BE2C (cell line): ENCODE data around the gene PTPRD.

Experiments used
- DNase-seq: peaks from one replicate; pipeline ENCODE4 v3.0.0-alpha.2; 2020
- H3K27me3 ChIP-seq: fragments of 250-450 bp; sonication (Bioruptor Pico); 2 replicates; pipeline ENCODE4 v1.5.1; 2020; ENCODE audit warnings: mild to moderate bottlenecking
- H3K36me3 ChIP-seq: fragments of 250-450 bp; sonication (Bioruptor Pico); 2 replicates; pipeline ENCODE4 v1.5.1; 2020; ENCODE audit warnings: mild to moderate bottlenecking
- H3K4me1 ChIP-seq: fragments of 250-450 bp; sonication (Bioruptor Pico); 2 replicates; pipeline ENCODE4 v1.5.1; 2020
- H3K4me3 ChIP-seq: 2 replicates; pipeline ENCODE4 v1.5.1; 2011; ENCODE audit warnings: low read depth, low read length
- H3K9me3 ChIP-seq: fragments of 250-450 bp; sonication (Bioruptor Pico); 2 replicates; pipeline ENCODE4 v1.5.1; 2020
- TF ChIP-seq, protein P1 (sequence below): IDR thresholded peaks from 2 replicates; pipeline ENCODE4 v1.5.1; 2012; ENCODE audit warnings: mild to moderate bottlenecking, low read depth, low read length

The PTPRD gene

DNA sequence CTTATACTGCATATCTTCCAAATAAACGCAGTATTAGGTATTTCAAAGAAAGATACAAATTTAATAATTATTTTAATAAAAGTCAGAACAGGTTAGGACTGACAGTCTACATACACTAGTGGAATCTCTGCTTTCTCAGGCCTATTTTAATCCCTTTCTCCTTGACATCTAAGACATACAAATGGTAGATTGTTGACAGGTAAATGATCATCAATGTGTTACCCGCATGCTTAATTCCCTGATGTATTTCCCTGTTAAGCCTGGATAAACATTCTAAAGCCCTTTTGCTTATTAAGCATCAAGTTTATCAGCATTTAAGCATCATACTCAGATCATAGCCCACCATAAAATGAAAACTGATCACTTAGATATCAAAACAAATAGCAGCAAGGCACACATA lies 576.7 kb downstream of the PTPRD start:
- H3K27me3 ChIP-seq = no peaks in the 10 kb centered on the region
- H3K36me3 ChIP-seq = no peaks in the 10 kb centered on the region
- no peaks in the 10 kb centered on the region; the same call in 1 of the 2 replicates for H3K9me3 ChIP-seq
- TF ChIP-seq, protein P1, sequence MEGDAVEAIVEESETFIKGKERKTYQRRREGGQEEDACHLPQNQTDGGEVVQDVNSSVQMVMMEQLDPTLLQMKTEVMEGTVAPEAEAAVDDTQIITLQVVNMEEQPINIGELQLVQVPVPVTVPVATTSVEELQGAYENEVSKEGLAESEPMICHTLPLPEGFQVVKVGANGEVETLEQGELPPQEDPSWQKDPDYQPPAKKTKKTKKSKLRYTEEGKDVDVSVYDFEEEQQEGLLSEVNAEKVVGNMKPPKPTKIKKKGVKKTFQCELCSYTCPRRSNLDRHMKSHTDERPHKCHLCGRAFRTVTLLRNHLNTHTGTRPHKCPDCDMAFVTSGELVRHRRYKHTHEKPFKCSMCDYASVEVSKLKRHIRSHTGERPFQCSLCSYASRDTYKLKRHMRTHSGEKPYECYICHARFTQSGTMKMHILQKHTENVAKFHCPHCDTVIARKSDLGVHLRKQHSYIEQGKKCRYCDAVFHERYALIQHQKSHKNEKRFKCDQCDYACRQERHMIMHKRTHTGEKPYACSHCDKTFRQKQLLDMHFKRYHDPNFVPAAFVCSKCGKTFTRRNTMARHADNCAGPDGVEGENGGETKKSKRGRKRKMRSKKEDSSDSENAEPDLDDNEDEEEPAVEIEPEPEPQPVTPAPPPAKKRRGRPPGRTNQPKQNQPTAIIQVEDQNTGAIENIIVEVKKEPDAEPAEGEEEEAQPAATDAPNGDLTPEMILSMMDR = no peak
- no peak overlapping the region for H3K4me3 ChIP-seq
- DNase-seq = no peak
- no peaks in the 10 kb centered on the region for H3K4me1 ChIP-seq

GRCh38 chr9:10032166-10032565 lies 580.6 kb downstream of the PTPRD start:
- Histone ChIP-seq H3K4me1 (no peaks in the 10 kb centered on the region), H3K4me3 (no peak overlapping the region), H3K9me3 (no peaks in the 10 kb centered on the region; the same call in 1 of the 2 replicates), H3K36me3 (no peaks in the 10 kb centered on the region), H3K27me3 (no peaks in the 10 kb centered on the region)
- DNase-seq = no peak
- TF ChIP-seq, protein P1 = no peak

DNA sequence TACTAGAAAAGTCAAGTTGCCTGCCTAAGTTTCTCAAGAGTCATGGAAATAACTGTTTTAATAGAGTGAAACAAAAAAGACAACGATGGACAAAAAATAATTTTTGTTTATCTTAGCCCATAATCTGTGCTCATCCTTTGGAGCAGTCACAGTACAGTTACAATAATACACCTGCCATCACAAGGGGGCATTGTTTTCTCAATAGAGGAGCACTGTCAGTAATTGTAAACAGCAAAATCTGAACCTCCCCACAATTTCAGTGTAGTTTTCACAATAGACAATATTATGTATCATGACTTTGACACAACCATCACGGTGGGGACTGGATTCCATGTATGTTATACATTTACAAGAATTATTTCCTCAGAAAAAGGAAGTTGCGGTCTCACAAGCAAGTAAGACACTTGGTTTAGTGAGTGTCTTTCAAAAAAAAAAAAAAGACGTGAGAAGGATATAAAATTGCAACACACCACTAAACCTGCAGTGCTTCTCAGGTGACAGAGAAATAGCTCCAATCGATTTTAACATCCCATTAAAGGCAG lies 586.3 kb downstream of the PTPRD start:
- Histone ChIP-seq H3K4me1 (no peaks in the 10 kb centered on the region), H3K9me3 (no peaks in the 10 kb centered on the region; the same call in 1 of the 2 replicates), H3K36me3 (no peaks in the 10 kb centered on the region), H3K27me3 (no peaks in the 10 kb centered on the region), H3K4me3 (no peak overlapping the region)
- TF ChIP-seq, protein P1 = no peak
- no peak for DNase-seq

GRCh38 chr9:10015755-10016154 lies 597.0 kb downstream of the PTPRD start:
- TF ChIP-seq, protein P1 = no peak
- no peaks in the 10 kb centered on the region for H3K36me3 ChIP-seq
- no peaks in the 10 kb centered on the region for H3K9me3 ChIP-seq
- H3K4me3 ChIP-seq = no peak overlapping the region
- no peaks in the 10 kb centered on the region for H3K27me3 ChIP-seq
- H3K4me1 ChIP-seq = no peaks in the 10 kb centered on the region
- no peak for DNase-seq

GRCh38 chr9:10014889-10015288 lies 597.9 kb downstream of the PTPRD start:
- Histone ChIP-seq H3K4me1 (no peaks in the 10 kb centered on the region), H3K9me3 (no peaks in the 10 kb centered on the region), H3K4me3 (no peak overlapping the region), H3K36me3 (no peaks in the 10 kb centered on the region), H3K27me3 (no peaks in the 10 kb centered on the region)
- DNase-seq = no peak
- TF ChIP-seq, protein P1 = no peak

DNA sequence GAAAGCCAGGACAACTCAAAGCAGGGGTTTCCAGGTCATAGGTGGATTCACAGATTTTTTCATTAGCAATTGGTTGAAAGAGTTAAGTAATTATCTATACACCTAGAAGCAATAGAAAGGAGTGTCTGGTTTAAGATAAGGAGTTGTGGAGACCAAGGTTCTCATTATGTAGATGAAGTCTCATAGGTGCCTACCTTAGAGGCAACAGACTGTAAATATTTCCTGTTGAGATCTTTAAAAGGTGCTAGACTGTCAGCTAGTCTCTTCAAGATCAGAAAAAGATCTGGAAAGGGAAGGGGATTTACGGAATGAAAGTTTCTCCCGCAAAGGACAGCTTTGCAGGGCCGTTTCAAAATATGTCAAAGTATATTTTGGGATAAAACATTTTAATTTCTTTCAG lies 603.4 kb downstream of the PTPRD start:
- H3K27me3 ChIP-seq = no peaks in the 10 kb centered on the region
- H3K4me3 ChIP-seq = no peak overlapping the region
- DNase-seq = no peak
- no peaks in the 10 kb centered on the region for H3K4me1 ChIP-seq
- TF ChIP-seq, protein P1 = no peak
- H3K9me3 ChIP-seq = no peaks in the 10 kb centered on the region
- H3K36me3 ChIP-seq = no peaks in the 10 kb centered on the region
